SJCRH30 (cell line): Measurements from ENCODE around the gene NOXA1. TPM values are rescaled to one million over a fixed set of nuclear protein-coding genes. Genes with fewer than 3 reads are reported as not detected.
A peak's percentile ranks its signal among the peaks of the same experiment; 100 is the strongest.

Experiments used
- DNase-seq, 2 experiments: peaks; one replicate each; pipeline ENCODE4 v3.0.0-alpha.2; 2015 to 2020
- H3K27ac ChIP-seq: fragments of 250-450 bp; sonication (Bioruptor Pico); 2 replicates; pipeline ENCODE4 v1.5.1; 2020; ENCODE audit warnings: mild to moderate bottlenecking, moderate library complexity
- H3K27me3 ChIP-seq: fragments of 250-450 bp; sonication (Bioruptor Pico); 2 replicates; pipeline ENCODE4 v1.5.1; 2020; ENCODE audit warnings: mild to moderate bottlenecking, moderate library complexity
- H3K36me3 ChIP-seq: fragments of 250-450 bp; sonication (Bioruptor Pico); 2 replicates; pipeline ENCODE4 v1.5.1; 2020; ENCODE audit warnings: mild to moderate bottlenecking, moderate library complexity
- H3K4me1 ChIP-seq: fragments of 250-450 bp; sonication (Bioruptor Pico); 2 replicates; pipeline ENCODE4 v1.5.1; 2020; ENCODE audit warnings: mild to moderate bottlenecking, moderate library complexity
- H3K4me3 ChIP-seq: fragments of 250-450 bp; sonication (Bioruptor Pico); 2 replicates; pipeline ENCODE4 v1.5.1; 2020; ENCODE audit warnings: mild to moderate bottlenecking, moderate library complexity
- H3K9me3 ChIP-seq: fragments of 250-450 bp; sonication (Bioruptor Pico); replicated peaks from 2 replicates; pipeline ENCODE4 v1.5.1; 2020; ENCODE audit warnings: mild to moderate bottlenecking, moderate library complexity
- total RNA-seq: library from RNA; depleted of rRNA; stranded (reverse); fragments of >200 nt; shearing (Covaris generic); gene quantifications from 2 replicates; pipeline ENCODE4 v1.2.3, GENCODE V29; 2014

The NOXA1 gene
- total RNA-seq, 1 experiment from 2014 or later: not detected

GRCh38 chr9:137434498-137435380 is 11.5 kb downstream of the NOXA1 start:
- Histone ChIP-seq H3K36me3 (no peaks in the 10 kb centered on the region), H3K4me3 (no peak overlapping the region), H3K9me3 (no peaks in the 10 kb centered on the region), H3K27ac (no peak overlapping the region), H3K4me1 (peaks cover 23% of the 10 kb centered on the region), H3K27me3 (peaks cover 37% of the 10 kb centered on the region)
- no peak for DNase-seq

DNA sequence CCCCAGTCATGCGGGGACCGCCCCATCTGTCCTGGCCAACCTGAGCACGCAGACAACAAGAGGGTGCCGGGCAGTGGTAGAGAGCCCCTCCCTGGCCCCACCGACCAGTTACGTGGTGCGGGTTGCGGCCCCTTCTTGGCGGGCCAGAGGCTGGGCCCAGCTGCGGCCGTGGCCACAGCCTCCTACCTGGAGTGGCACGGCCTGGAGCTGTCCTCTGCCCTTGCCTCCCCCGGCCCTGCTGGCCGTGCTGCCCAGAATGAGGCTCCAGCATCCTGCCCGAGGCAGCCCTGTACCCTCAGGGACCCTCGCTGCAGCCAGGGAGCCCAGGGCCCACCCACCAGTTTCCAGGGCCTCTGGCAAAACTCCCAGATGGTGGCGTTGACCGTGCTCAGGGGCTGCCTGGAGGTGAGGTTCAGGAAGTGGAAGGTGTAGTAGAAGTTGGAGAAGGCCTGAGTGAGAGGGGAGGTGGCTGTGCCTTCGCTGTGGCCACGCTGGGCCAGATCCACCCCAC is 12.2 kb downstream of the NOXA1 start:
- H3K9me3 ChIP-seq: no peaks in the 10 kb centered on the region
- no peaks in the 10 kb centered on the region for H3K36me3 ChIP-seq
- H3K27me3 ChIP-seq: peaks cover 37% of the 10 kb centered on the region
- no peak overlapping the region for H3K27ac ChIP-seq
- no peak for DNase-seq
- peaks cover 18% of the 10 kb centered on the region for H3K4me1 ChIP-seq
- no peak overlapping the region for H3K4me3 ChIP-seq

GRCh38 chr9:137435980-137436760 is 13.0 kb downstream of the NOXA1 start:
- peaks cover 32% of the 10 kb centered on the region for H3K27me3 ChIP-seq
- no peak overlapping the region for H3K27ac ChIP-seq
- peak; percentile 89 for DNase-seq
- H3K4me3 ChIP-seq: no peak overlapping the region
- H3K36me3 ChIP-seq: no peaks in the 10 kb centered on the region
- no peaks in the 10 kb centered on the region for H3K9me3 ChIP-seq
- H3K4me1 ChIP-seq: peaks cover 11% of the 10 kb centered on the region

- no peak for DNase-seq
- H3K9me3 ChIP-seq: 0 out of 2 replicates have a peak, but pooled peaks cover under 1% of the 10 kb centered on the region
- peaks cover 10% of the 10 kb centered on the region for H3K4me1 ChIP-seq
- H3K27me3 ChIP-seq: peaks cover 24% of the 10 kb centered on the region
- no peaks in the 10 kb centered on the region for H3K36me3 ChIP-seq
- no peak overlapping the region for H3K4me3 ChIP-seq
- no peak overlapping the region for H3K27ac ChIP-seq
These were observed 13.8 kb downstream of the NOXA1 start for GRCh38 chr9:137436761-137437600.

DNA sequence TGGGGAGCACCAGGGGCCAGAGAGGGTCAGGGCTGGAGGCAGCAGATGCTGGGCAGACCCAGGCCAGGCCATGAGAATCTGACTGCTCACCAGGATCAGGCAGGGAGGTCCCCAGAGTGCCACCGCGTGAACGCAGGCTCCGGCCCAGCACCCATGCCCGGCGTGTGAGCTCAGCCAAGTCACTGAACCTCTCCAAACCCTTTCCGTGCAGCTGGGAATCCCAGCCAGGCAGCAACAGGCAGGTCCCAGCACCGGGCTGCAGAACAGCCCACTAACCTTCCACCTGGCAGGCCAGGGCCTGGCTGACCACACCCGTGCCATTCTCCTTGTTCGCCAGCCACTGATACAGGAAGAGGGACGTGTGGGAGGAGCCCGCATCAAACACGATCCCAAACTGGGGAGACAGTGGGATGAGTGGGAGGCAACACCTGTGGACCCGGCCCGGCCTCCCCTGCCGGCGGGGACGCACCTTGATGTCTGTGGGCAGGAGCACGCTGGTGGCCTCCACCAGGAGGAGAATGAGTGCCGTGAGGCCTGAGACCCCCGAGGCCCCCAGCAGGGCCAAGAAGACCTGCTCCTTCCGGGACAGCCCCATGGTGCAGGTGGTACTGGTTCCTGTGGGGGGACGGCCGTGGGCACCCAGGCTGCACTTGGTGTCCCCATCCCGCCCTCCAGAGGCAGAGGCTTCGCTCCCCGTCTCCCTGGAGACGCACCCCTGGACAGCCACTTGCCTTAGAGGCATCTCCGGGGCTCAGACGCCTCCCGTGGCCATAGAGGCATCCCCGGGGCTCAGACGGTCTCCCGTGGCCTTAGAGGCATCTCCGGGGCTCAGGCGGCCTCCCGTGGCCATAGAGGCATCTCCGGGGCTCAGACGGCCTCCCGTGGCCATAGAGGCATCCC is 14.7 kb downstream of the NOXA1 start:
- Histone ChIP-seq H3K9me3 (0 out of 2 replicates have a peak, but pooled peaks cover 2% of the 10 kb centered on the region), H3K4me1 (peaks cover 13% of the 10 kb centered on the region), H3K27ac (no peak overlapping the region), H3K36me3 (no peaks in the 10 kb centered on the region), H3K4me3 (no peak overlapping the region), H3K27me3 (peaks cover 18% of the 10 kb centered on the region)
- DNase-seq: no peak

- Histone ChIP-seq H3K9me3 (0 out of 2 replicates have a peak, but pooled peaks cover 2% of the 10 kb centered on the region), H3K27ac (no peak overlapping the region), H3K36me3 (no peaks in the 10 kb centered on the region), H3K27me3 (peaks cover 11% of the 10 kb centered on the region), H3K4me1 (peaks cover 13% of the 10 kb centered on the region), H3K4me3 (no peak overlapping the region)
- no peak for DNase-seq
These were observed 15.5 kb downstream of the NOXA1 start for GRCh38 chr9:137438591-137439157.

DNA sequence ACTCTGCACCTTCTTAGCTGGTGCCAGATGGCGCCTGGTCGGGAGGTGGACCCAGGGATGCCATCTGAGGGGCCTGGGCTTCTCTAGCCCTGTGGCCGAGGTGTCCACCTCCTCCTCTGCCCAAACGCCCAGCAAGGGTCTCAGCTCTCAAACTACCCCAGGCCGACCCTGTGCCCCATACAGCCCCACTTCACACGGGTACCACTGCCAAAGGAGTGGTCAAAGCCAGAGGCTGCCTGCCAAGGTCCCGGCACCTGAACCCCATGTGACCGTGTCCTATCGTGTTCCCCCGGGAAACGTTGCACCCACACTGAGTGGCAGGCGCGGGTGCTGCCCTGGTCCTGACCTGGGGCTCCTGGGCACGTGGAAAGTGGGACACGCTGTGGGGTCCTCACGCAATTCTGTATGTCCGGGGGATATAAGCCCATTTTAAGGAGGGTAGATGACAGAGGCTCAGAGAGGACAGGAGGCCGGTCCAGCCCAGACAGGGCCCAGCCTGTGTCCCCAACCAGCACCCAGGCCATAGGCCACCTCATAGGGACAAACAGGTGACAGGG is 16.0 kb downstream of the NOXA1 start:
- no peak overlapping the region for H3K27ac ChIP-seq
- H3K4me1 ChIP-seq: peaks cover 13% of the 10 kb centered on the region
- peaks cover 5% of the 10 kb centered on the region for H3K27me3 ChIP-seq
- no peak for DNase-seq
- no peaks in the 10 kb centered on the region for H3K36me3 ChIP-seq
- H3K9me3 ChIP-seq: 0 out of 2 replicates have a peak, but pooled peaks cover 2% of the 10 kb centered on the region
- H3K4me3 ChIP-seq: no peak overlapping the region

DNA sequence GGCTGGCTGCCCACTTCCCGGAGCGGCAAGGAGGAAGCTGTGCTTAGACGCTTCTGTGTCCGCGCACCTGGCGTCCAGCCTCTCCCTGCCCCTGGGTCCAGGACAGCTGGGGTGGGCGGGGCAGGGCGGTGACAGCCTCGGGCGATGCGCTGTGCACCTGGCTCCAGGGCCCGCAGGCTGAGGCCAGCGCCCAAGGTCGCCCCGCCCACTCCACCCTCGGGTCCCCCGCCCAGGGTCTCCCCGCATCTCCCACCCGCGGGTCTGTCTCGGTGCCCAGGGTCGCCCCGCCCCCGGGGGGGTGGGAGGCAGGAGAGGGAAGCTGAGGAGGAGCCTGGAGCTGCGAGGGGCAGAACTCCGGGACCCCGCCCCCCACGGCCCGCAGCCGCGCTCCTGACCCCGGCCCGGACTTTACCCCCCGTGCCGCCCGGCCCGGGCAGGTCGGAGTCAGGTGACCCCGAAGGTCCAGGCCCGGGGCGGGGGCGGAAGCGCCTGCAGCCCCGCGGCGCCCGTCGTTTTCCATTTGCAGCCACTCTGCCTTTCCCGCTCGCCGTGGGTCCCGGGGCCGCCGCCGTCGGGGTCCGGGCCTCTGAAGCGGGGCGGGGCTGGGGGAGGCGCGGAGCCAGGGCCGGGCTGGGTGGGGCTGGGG is 18.2 kb downstream of the NOXA1 start, which contains the start of gene ENTPD8:
Gene ENTPD8 (minus strand): TSS at position 69 of the 646 bp plus-strand sequence. CDS start 3,072 bp downstream, outside the sequence.
- peak within 1 kb of the TSS; percentile 24 for H3K4me3 ChIP-seq
- peak; percentile 82 to 84 for DNase-seq
- peaks cover 11% of the 10 kb centered on the region for H3K4me1 ChIP-seq
- 0 out of 2 replicates have a peak, but pooled peaks cover 2% of the 10 kb centered on the region for H3K9me3 ChIP-seq
- no peaks in the 10 kb centered on the region for H3K36me3 ChIP-seq
- no peaks in the 10 kb centered on the region; the same call in 1 of the 2 replicates for H3K27me3 ChIP-seq
- H3K27ac ChIP-seq: no peak within 1 kb of the TSS

GRCh38 chr9:137441935-137442321 is 18.7 kb downstream of the NOXA1 start:
- no peak for DNase-seq
- H3K27me3 ChIP-seq: no peaks in the 10 kb centered on the region; the same call in 1 of the 2 replicates
- 0 out of 2 replicates have a peak, but pooled peaks cover 2% of the 10 kb centered on the region for H3K9me3 ChIP-seq
- H3K4me3 ChIP-seq: no peak overlapping the region
- H3K4me1 ChIP-seq: peaks cover 10% of the 10 kb centered on the region
- no peak overlapping the region for H3K27ac ChIP-seq
- H3K36me3 ChIP-seq: no peaks in the 10 kb centered on the region

DNA sequence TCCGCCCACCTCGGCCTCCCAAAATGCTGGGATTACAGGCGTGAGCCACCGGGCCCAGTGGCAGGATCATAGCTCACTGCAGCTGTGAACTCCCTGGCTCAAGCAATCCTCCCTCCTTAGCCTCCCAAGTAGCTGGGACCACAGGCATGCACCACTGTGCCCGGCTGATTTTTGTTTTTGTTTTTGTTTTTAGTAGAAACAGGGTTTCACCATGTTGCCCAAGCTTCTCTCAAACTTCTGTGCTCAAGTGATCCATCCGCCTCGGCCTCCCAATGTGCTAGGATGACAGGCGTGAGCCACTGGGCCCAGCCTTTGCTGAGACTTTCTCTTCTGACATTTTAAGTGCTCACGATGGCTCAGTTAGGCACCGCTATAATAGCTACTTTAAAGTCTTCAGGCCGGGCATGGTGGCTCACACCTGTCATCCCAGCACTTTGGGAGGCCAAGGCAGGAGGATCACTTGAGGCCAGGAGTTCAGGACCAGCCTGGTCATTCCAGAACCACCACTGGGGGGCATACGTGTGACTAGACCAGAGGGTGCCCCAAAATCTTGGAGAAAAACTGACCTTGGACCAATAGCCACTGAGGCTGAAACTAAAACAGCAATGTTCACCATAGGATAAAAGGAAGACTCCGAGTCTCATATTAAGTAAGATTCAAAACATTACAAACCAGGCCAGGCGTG is 21.1 kb downstream of the NOXA1 start:
- Histone ChIP-seq H3K27me3 (no peaks in the 10 kb centered on the region; the same call in 1 of the 2 replicates), H3K9me3 (0 out of 2 replicates have a peak, but pooled peaks cover 2% of the 10 kb centered on the region)
- no peak for DNase-seq

GRCh38 chr9:137445275-137445807 is 22.1 kb downstream of the NOXA1 start:
- peaks cover 10% of the 10 kb centered on the region for H3K4me1 ChIP-seq
- no peak overlapping the region for H3K4me3 ChIP-seq
- 0 out of 2 replicates have a peak, but pooled peaks cover 2% of the 10 kb centered on the region for H3K9me3 ChIP-seq
- no peaks in the 10 kb centered on the region; the same call in 1 of the 2 replicates for H3K27me3 ChIP-seq
- peak; percentile 84 to 92 for DNase-seq
- H3K27ac ChIP-seq: no peak overlapping the region
- 0 out of 2 replicates have a peak, but pooled peaks cover 11% of the 10 kb centered on the region for H3K36me3 ChIP-seq

More for the DNA sequence above, 21.1 kb downstream of the NOXA1 start:
- Histone ChIP-seq H3K4me3 (no peak overlapping the region), H3K27ac (no peak overlapping the region), H3K36me3 (0 out of 2 replicates have a peak, but pooled peaks cover 2% of the 10 kb centered on the region), H3K4me1 (peaks cover 10% of the 10 kb centered on the region)
